ENCODE data around the gene GCDH. TPM values are rescaled to one million over a fixed set of nuclear protein-coding genes. Genes with fewer than 3 reads are reported as not detected.

Gene GCDH
- total and polyA plus RNA-seq, 12 donors: 22.6 to 72.3 (median 45.1) TPM

- peaks cover 0 to 24% (median 5%) of the 10 kb centered on the region in 11 donors for H3K9me3 ChIP-seq
- peaks cover 0 to 2% (median 0%) of the 10 kb centered on the region in 7 donors for H3K27me3 ChIP-seq
- H3K4me3 ChIP-seq: no peak overlapping the region
- DNase-seq: no peak
- H3K36me3 ChIP-seq: no peaks in the 10 kb centered on the region
- no peaks in the 10 kb centered on the region for H3K4me1 ChIP-seq
- ATAC-seq: no peak
- WGBS, 2 donors: 94% methylated on average over 35 of the region's 35 CpGs
- H3K27ac ChIP-seq: no peak overlapping the region
- TF ChIP-seq CTCF (IDR thresholded peaks at IDR 0.05): no peak
- intact Hi-C loops (cut with DNase I): no loop called here
These were observed 32.7 kb upstream of the GCDH start for GRCh38 chr19:12858041-12858928.

GRCh38 chr19:12859546-12859945 is 31.4 kb upstream of the GCDH start:
- Histone ChIP-seq H3K36me3 (no peaks in the 10 kb centered on the region), H3K27ac (no peak overlapping the region), H3K4me1 (no peaks in the 10 kb centered on the region), H3K9me3 (peaks cover 0 to 24% (median 5%) of the 10 kb centered on the region in 11 donors), H3K27me3 (peaks cover 0 to 7% (median 0%) of the 10 kb centered on the region in 7 donors), H3K4me3 (no peak overlapping the region)
- DNase-seq (no peak), ATAC-seq (no peak)
- TF ChIP-seq CTCF (IDR thresholded peaks at IDR 0.05): no peak
- intact Hi-C loops (cut with DNase I): no loop called here
- 66 to 67% methylated on average over 7 of the region's 7 CpGs for WGBS, 2 donors

GRCh38 chr19:12864143-12864542 is 26.8 kb upstream of the GCDH start:
- ATAC-seq (no peak), DNase-seq (no peak)
- 87 to 96% methylated on average over 4 of the region's 4 CpGs for WGBS, 2 donors
- Histone ChIP-seq H3K4me1 (peaks cover 0 to 10% (median 7%) of the 10 kb centered on the region in 9 donors), H3K4me3 (no peak overlapping the region), H3K9me3 (no peaks in the 10 kb centered on the region), H3K27me3 (peaks cover 0 to 24% (median 17%) of the 10 kb centered on the region in 7 donors), H3K36me3 (no peaks in the 10 kb centered on the region), H3K27ac (no peak overlapping the region)
- TF ChIP-seq CTCF (IDR thresholded peaks at IDR 0.05): no peak
- intact Hi-C loops (cut with DNase I): loop anchor here in 1 of 10 donors (5.0 kb wide), 1 partner anchor 47 kb away; no protein-coding TSS in a partner anchor

- no peak for ATAC-seq
- WGBS, 2 donors: 86% methylated on average over 34 of the region's 34 CpGs
- no peak for TF ChIP-seq CTCF (IDR thresholded peaks at IDR 0.05)
These were observed 25.9 kb upstream of the GCDH start for GRCh38 chr19:12864721-12865715.

More at GRCh38 chr19:12864721-12865715, 25.9 kb upstream of the GCDH start:
- Histone ChIP-seq H3K4me3 (no peak overlapping the region), H3K9me3 (no peaks in the 10 kb centered on the region), H3K27ac (no peak overlapping the region), H3K27me3 (peaks cover 0 to 26% (median 17%) of the 10 kb centered on the region in 7 donors), H3K4me1 (peaks cover 0 to 10% (median 7%) of the 10 kb centered on the region in 9 donors), H3K36me3 (no peaks in the 10 kb centered on the region)
- intact Hi-C loops (cut with DNase I): loop anchor here in 1 of 10 donors (5.0 kb wide), 1 partner anchor 48 kb away; no protein-coding TSS in a partner anchor
- DNase-seq: no peak
